ENCODE measurements around the gene TMEM184A. TPM values are rescaled to one million over a fixed set of nuclear protein-coding genes. Genes with fewer than 3 reads are reported as not detected.

TMEM184A gene
- total RNA-seq, 1 donor from 2014 or later = not detected

GRCh38 chr7:1588978-1589377, 33.0 kb upstream of the TMEM184A start:
- TF ChIP-seq, protein P1, sequence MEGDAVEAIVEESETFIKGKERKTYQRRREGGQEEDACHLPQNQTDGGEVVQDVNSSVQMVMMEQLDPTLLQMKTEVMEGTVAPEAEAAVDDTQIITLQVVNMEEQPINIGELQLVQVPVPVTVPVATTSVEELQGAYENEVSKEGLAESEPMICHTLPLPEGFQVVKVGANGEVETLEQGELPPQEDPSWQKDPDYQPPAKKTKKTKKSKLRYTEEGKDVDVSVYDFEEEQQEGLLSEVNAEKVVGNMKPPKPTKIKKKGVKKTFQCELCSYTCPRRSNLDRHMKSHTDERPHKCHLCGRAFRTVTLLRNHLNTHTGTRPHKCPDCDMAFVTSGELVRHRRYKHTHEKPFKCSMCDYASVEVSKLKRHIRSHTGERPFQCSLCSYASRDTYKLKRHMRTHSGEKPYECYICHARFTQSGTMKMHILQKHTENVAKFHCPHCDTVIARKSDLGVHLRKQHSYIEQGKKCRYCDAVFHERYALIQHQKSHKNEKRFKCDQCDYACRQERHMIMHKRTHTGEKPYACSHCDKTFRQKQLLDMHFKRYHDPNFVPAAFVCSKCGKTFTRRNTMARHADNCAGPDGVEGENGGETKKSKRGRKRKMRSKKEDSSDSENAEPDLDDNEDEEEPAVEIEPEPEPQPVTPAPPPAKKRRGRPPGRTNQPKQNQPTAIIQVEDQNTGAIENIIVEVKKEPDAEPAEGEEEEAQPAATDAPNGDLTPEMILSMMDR (IDR thresholded peaks at IDR 0.05) = no peak
- Histone ChIP-seq H3K27me3 (no peaks in the 10 kb centered on the region), H3K4me3 (no peak overlapping the region), H3K9me3 (peaks cover 0 to 9% of the 10 kb centered on the region in 2 donors), H3K4me1 (no peaks in the 10 kb centered on the region), H3K27ac (no peak overlapping the region), H3K36me3 (no peaks in the 10 kb centered on the region)
- DNase-seq (ENCODE audit: low spot score in 2 of 2) = no peak
- intact Hi-C loops (cut with DNase I) = no loop called here

- intact Hi-C loops (cut with DNase I) = no loop called here
- Histone ChIP-seq H3K27me3 (no peaks in the 10 kb centered on the region), H3K9me3 (peaks cover 0 to 9% of the 10 kb centered on the region in 2 donors), H3K4me3 (no peak overlapping the region), H3K27ac (no peak overlapping the region), H3K4me1 (no peaks in the 10 kb centered on the region), H3K36me3 (no peaks in the 10 kb centered on the region)
- DNase-seq (ENCODE audit: low spot score in 2 of 2) = no peak
- TF ChIP-seq, protein P1 (IDR thresholded peaks at IDR 0.05) = no peak
Measured at GRCh38 chr7:1587738-1588137, 31.7 kb upstream of the TMEM184A start.

DNA sequence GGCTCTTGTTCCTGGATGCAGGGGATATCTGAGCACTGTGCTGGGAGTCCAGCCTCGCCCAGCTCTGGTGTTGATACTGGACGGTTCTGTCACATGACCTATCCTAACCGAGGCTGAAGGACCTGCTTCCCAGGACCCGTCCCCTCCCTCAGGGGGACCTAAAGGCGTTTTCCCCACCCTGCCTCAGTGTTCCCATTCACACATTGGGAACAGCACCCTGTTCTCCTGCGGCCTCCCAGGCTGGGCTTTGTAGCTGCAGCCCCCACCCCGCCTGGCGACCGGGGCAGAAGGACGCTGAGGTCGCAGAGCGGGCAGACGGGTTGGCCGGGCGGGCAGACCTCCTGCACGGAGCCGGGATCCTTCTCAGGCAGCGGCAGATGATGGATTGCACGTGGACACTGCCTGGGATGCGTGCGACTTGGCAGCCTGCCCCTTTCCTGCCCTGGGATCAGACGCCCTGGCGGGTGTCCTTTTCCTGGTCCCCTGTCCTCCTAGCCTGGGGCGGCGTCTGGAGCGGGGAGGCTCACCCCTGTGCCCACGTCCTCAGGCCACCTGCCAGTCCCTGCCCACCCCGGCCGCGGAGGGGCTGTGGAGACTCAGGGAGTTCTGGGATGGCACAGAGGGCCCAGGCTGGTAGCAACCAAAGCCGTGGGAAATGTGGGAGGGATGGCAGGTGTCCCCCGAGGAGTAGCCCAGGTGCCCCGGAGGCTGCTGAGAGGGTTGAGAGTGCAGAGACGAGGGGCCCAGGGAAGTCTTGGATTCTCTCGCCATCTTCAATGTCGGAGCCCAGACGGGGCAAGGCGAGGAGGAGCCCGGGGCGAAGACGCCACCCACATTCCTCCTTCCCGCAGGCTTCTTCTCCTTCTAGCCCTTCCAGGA, 31.1 kb upstream of the TMEM184A start:
- Histone ChIP-seq H3K9me3 (peaks cover 0 to 9% of the 10 kb centered on the region in 2 donors), H3K27me3 (no peaks in the 10 kb centered on the region), H3K4me1 (no peaks in the 10 kb centered on the region), H3K4me3 (no peak overlapping the region), H3K27ac (no peak overlapping the region), H3K36me3 (no peaks in the 10 kb centered on the region)
- intact Hi-C loops (cut with DNase I) = no loop called here
- TF ChIP-seq, protein P1 (IDR thresholded peaks at IDR 0.05) = no peak
- no peak for DNase-seq (ENCODE audit: low spot score in 2 of 2)

- Histone ChIP-seq H3K4me3 (no peak overlapping the region), H3K27ac (no peak overlapping the region), H3K4me1 (no peaks in the 10 kb centered on the region), H3K9me3 (peaks cover 0 to 9% of the 10 kb centered on the region in 2 donors), H3K36me3 (no peaks in the 10 kb centered on the region), H3K27me3 (no peaks in the 10 kb centered on the region)
- intact Hi-C loops (cut with DNase I) = no loop called here
- DNase-seq (ENCODE audit: low spot score in 2 of 2) = no peak
- TF ChIP-seq, protein P1 (IDR thresholded peaks at IDR 0.05) = no peak
Measured at GRCh38 chr7:1586126-1586826, 30.3 kb upstream of the TMEM184A start.

DNA sequence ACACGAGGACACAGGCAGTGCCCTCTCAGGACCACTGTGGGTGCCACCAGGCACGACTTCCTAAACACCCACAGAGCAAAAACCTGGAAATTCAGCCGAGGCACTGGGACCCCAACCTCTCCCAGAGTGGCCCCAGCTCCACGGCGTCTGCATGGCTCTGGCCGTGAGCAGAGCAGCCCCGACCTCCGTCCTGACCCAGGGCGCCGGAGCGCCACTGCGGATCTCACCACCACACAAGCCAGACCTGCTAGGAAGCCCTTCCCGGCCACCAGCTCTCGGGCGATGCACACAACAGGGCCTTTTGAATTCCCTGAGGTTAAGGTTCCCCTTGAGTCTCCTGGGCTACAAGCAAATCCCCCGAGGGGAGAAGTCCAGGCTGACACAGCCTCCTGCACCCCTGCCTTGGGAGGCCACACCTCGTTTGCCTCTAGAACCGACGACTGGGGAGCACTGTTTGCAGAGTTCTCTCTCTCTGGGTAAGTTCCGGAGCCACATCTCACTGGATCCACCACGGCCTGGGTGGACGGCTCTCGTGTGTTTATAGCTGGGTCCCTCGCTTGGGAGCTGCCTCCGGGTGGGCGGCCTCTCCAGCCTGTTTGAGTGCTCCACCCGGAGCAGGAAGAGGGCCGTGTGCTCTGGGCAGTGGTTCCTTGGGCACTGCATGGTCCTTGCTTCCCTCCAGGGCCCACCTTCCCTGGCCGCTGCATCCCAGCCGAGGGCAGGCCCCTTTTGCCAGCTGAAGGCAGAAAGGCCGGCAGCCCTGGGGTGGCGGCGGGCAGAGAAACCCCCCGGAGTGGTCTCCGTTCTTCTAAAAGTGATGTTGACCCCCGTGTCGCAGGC, 29.4 kb upstream of the TMEM184A start:
- DNase-seq (ENCODE audit: low spot score in 2 of 2) = no peak
- peaks cover 0 to 9% of the 10 kb centered on the region in 2 donors for H3K9me3 ChIP-seq
- intact Hi-C loops (cut with DNase I) = no loop called here
- no peaks in the 10 kb centered on the region for H3K4me1 ChIP-seq
- no peak overlapping the region for H3K27ac ChIP-seq
- H3K27me3 ChIP-seq = no peaks in the 10 kb centered on the region
- H3K4me3 ChIP-seq = no peak overlapping the region
- TF ChIP-seq, protein P1 (IDR thresholded peaks at IDR 0.05) = no peak
- no peaks in the 10 kb centered on the region for H3K36me3 ChIP-seq
